ENCODE results near the gene MYO16. TPM values are rescaled to one million over a fixed set of nuclear protein-coding genes. Genes with fewer than 3 reads are reported as not detected.

MYO16 gene
- polyA plus RNA-seq, 1 donor from 2014 or later: 2.5 TPM

- H3K9me3 ChIP-seq (ENCODE audit: low read length): no peaks in the 10 kb centered on the region
- H4K20me1 ChIP-seq (ENCODE audit: insufficient read depth): no peaks in the 10 kb centered on the region
- no peaks in the 10 kb centered on the region for H3K9me2 ChIP-seq (ENCODE audit: insufficient read depth, low read length)
- no peaks in the 10 kb centered on the region for H3F3A ChIP-seq (ENCODE audit: insufficient read depth, low read length, poor library complexity, severe bottlenecking)
- no peak overlapping the region for H3K27ac ChIP-seq (ENCODE audit: low read length)
- TF ChIP-seq MXI1 (conservative IDR thresholded peaks at IDR 0.05; ENCODE audit: poor library complexity, severe bottlenecking) (no peak), RAD21 (conservative IDR thresholded peaks at IDR 0.05) (no peak), REST (IDR thresholded peaks at IDR 0.05; ENCODE audit: borderline replicate concordance) (no peak)
- H2AFZ ChIP-seq (ENCODE audit: low read depth, low read length): no peak overlapping the region
- no peak overlapping the region for H3K4me2 ChIP-seq (ENCODE audit: low read length)
- H3K9ac ChIP-seq (ENCODE audit: low read length): no peak overlapping the region
- no peak overlapping the region for H3K4me3 ChIP-seq (ENCODE audit: low read length)
- H3K79me2 ChIP-seq (replicated peaks; ENCODE audit: insufficient read depth, low read length): no peaks in the 10 kb centered on the region
- H3K36me3 ChIP-seq (ENCODE audit: insufficient read depth, low read length): no peaks in the 10 kb centered on the region
- H3K27me3 ChIP-seq (ENCODE audit: insufficient read depth, low read depth, low read length): no peaks in the 10 kb centered on the region
Observed at GRCh38 chr13:108833531-108833930, 204.1 kb downstream of the MYO16 start.

GRCh38 chr13:108834193-108834592, 204.8 kb downstream of the MYO16 start:
- no peak overlapping the region for H3K4me2 ChIP-seq (ENCODE audit: low read length)
- no peaks in the 10 kb centered on the region for H3K36me3 ChIP-seq (ENCODE audit: insufficient read depth, low read length)
- no peaks in the 10 kb centered on the region for H3K9me3 ChIP-seq (ENCODE audit: low read length)
- no peaks in the 10 kb centered on the region for H3K27me3 ChIP-seq (ENCODE audit: insufficient read depth, low read depth, low read length)
- H3K9ac ChIP-seq (ENCODE audit: low read length): no peak overlapping the region
- no peak overlapping the region for H3K4me3 ChIP-seq (ENCODE audit: low read length)
- H3K27ac ChIP-seq (ENCODE audit: low read length): no peak overlapping the region
- H3K79me2 ChIP-seq (replicated peaks; ENCODE audit: insufficient read depth, low read length): no peaks in the 10 kb centered on the region
- no peak for TF ChIP-seq EP300 (conservative IDR thresholded peaks at IDR 0.05; ENCODE audit: poor library complexity, severe bottlenecking)
- TF ChIP-seq EZH2 (IDR thresholded peaks at IDR 0.05; ENCODE audit: borderline replicate concordance, insufficient read depth, low read length, poor library complexity, severe bottlenecking): no peak
- no peak for TF ChIP-seq CTCF (IDR thresholded peaks at IDR 0.05; ENCODE audit: poor library complexity, severe bottlenecking)
- TF ChIP-seq REST (IDR thresholded peaks at IDR 0.05; ENCODE audit: borderline replicate concordance): no peak
- no peak for TF ChIP-seq MXI1 (conservative IDR thresholded peaks at IDR 0.05; ENCODE audit: poor library complexity, severe bottlenecking)
- no peak for TF ChIP-seq TAF1 (IDR thresholded peaks at IDR 0.05; ENCODE audit: low read depth)
- no peak overlapping the region for H2AFZ ChIP-seq (ENCODE audit: low read depth, low read length)
- no peaks in the 10 kb centered on the region for H3K9me2 ChIP-seq (ENCODE audit: insufficient read depth, low read length)
- H3F3A ChIP-seq (ENCODE audit: insufficient read depth, low read length, poor library complexity, severe bottlenecking): no peaks in the 10 kb centered on the region
- H4K20me1 ChIP-seq (ENCODE audit: insufficient read depth): no peaks in the 10 kb centered on the region

Data from neural cell (in vitro differentiated cells).